Glutamatergic neuron (in vitro differentiated cells): ENCODE data around the gene TMEM151B. TPM values are rescaled to one million over a fixed set of nuclear protein-coding genes. Genes with fewer than 3 reads are reported as not detected.
A peak's percentile ranks its signal among the peaks of the same experiment; 100 is the strongest.
"Not testable (repeated sequence)": the region's sequence is repeated elsewhere in the genome, so short reads cannot be mapped to it uniquely, and the experiment has no call there.

Experiments
- DNase-seq: peaks from one replicate; pipeline ENCODE4 v3.0.0; 2022
- H3K27ac Mint-ChIP-seq: one replicate; pipeline ENCODE4 v1.8.0; 2020; ENCODE audit warnings: mild to moderate bottlenecking, mixed read lengths, inconsistent platforms; ENCODE audit not compliant: unreplicated experiment
- H3K27me3 Mint-ChIP-seq: one replicate; pipeline ENCODE4 v1.8.0; 2020; ENCODE audit warnings: mild to moderate bottlenecking, moderate library complexity, mixed read lengths, inconsistent platforms; ENCODE audit not compliant: unreplicated experiment
- H3K36me3 Mint-ChIP-seq: one replicate; pipeline ENCODE4 v1.8.0; 2020; ENCODE audit warnings: mild to moderate bottlenecking, mixed read lengths, inconsistent platforms; ENCODE audit not compliant: unreplicated experiment
- H3K4me1 Mint-ChIP-seq: one replicate; pipeline ENCODE4 v1.8.0; 2020; ENCODE audit warnings: mild to moderate bottlenecking, low read depth, mixed read lengths, inconsistent platforms; ENCODE audit not compliant: unreplicated experiment
- H3K4me3 Mint-ChIP-seq: one replicate; pipeline ENCODE4 v1.8.0; 2020; ENCODE audit warnings: mild to moderate bottlenecking, mixed read lengths, inconsistent platforms; ENCODE audit not compliant: unreplicated experiment
- H3K9me3 Mint-ChIP-seq: one replicate; pipeline ENCODE4 v1.8.0; 2020; ENCODE audit warnings: mild to moderate bottlenecking, moderate library complexity, mixed read lengths, inconsistent platforms; ENCODE audit not compliant: unreplicated experiment
- CTCF ChIP-seq: fragments of 200-600 bp; sonication (generic); IDR thresholded peaks from one replicate; pipeline ENCODE4 v1.5.0; 2021; ENCODE audit not compliant: partially characterized antibody, unreplicated experiment
- total RNA-seq: library from RNA; stranded (reverse); fragmentation: NEBNext Ultra II Directional; extraction: Animal tissue kit (Norgen Biotek cat#: 25700); gene quantifications from one replicate; pipeline ENCODE4 v1.2.1, GENCODE V29; 2021; ENCODE audit not compliant: unreplicated experiment

Gene TMEM151B
- total RNA-seq, 1 donor from 2014 or later: 51.3 TPM

- Mint-ChIP-seq H3K9me3 (peaks cover 7% of the 10 kb centered on the region), H3K4me3 (no peak overlapping the region), H3K4me1 (peaks cover 18% of the 10 kb centered on the region), H3K27me3 (peaks cover 1% of the 10 kb centered on the region), H3K27ac (no peak overlapping the region), H3K36me3 (no peaks in the 10 kb centered on the region)
- no peak for DNase-seq
- TF ChIP-seq CTCF: no peak
These were observed 51.0 kb downstream of the TMEM151B start for GRCh38 chr6:44321210-44321609.

GRCh38 chr6:44327096-44327495 lies 56.8 kb downstream of the TMEM151B start:
- Mint-ChIP-seq H3K27me3 (peaks cover 5% of the 10 kb centered on the region), H3K27ac (peak overlapping the region; percentile 87), H3K9me3 (peaks cover 10% of the 10 kb centered on the region), H3K4me3 (no peak overlapping the region), H3K4me1 (peaks cover 23% of the 10 kb centered on the region), H3K36me3 (no peaks in the 10 kb centered on the region)
- DNase-seq: no peak
- TF ChIP-seq CTCF: no peak

- DNase-seq: no peak
- Mint-ChIP-seq H3K36me3 (no peaks in the 10 kb centered on the region), H3K27me3 (peaks cover 5% of the 10 kb centered on the region), H3K9me3 (peaks cover 10% of the 10 kb centered on the region), H3K27ac (peak overlapping the region; percentile 97), H3K4me3 (peak overlapping the region; percentile 78), H3K4me1 (peaks cover 29% of the 10 kb centered on the region)
- no peak for TF ChIP-seq CTCF
These were observed 57.5 kb downstream of the TMEM151B start for GRCh38 chr6:44327760-44328159.

- Mint-ChIP-seq H3K4me3 (peak overlapping the region; percentile 78), H3K4me1 (peaks cover 34% of the 10 kb centered on the region), H3K27ac (peak overlapping the region; percentile 97)
- not testable (repeated sequence) for H3K36me3 Mint-ChIP-seq, H3K9me3 Mint-ChIP-seq, H3K27me3 Mint-ChIP-seq, DNase-seq
These were observed 58.0 kb downstream of the TMEM151B start for GRCh38 chr6:44328203-44328602.

GRCh38 chr6:44329858-44330257 lies 59.6 kb downstream of the TMEM151B start:
- H3K4me3 Mint-ChIP-seq: no peak overlapping the region
- peaks cover 10% of the 10 kb centered on the region for H3K9me3 Mint-ChIP-seq
- H3K27me3 Mint-ChIP-seq: peaks cover 5% of the 10 kb centered on the region
- no peak for DNase-seq
- no peaks in the 10 kb centered on the region for H3K36me3 Mint-ChIP-seq
- H3K27ac Mint-ChIP-seq: peak overlapping the region; percentile 43
- H3K4me1 Mint-ChIP-seq: peaks cover 37% of the 10 kb centered on the region
- TF ChIP-seq CTCF: no peak

GRCh38 chr6:44332585-44332984 lies 62.3 kb downstream of the TMEM151B start:
- no peak for DNase-seq
- H3K4me3 Mint-ChIP-seq: no peak overlapping the region

More at GRCh38 chr6:44332585-44332984, 62.3 kb downstream of the TMEM151B start:
- Mint-ChIP-seq H3K27me3 (peaks cover 5% of the 10 kb centered on the region), H3K36me3 (no peaks in the 10 kb centered on the region), H3K4me1 (peaks cover 31% of the 10 kb centered on the region), H3K27ac (peak overlapping the region; percentile 39), H3K9me3 (peaks cover 9% of the 10 kb centered on the region)
- no peak for TF ChIP-seq CTCF
